ENCODE results near the gene ADAMTS10.

The ADAMTS10 gene

GRCh38 chr19:8589177-8589714, 21.3 kb downstream of the ADAMTS10 start:
- no peak for TF ChIP-seq CTCF (IDR thresholded peaks at IDR 0.05; ENCODE audit: low read depth, low read length, missing control alignments)
- in situ Hi-C loops (cut with HindIII; ENCODE audit: low pct_ligation_motif_present, low sequenced_read_pairs) = no loop called here
- Histone ChIP-seq H3K36me3 (replicated peaks) (no peaks in the 10 kb centered on the region), H3K4me3 (ENCODE audit: low read depth, low read length) (no peak overlapping the region), H3K27me3 (replicated peaks) (no peaks in the 10 kb centered on the region), H3K27ac (no peak overlapping the region)
- no peak for DNase-seq

GRCh38 chr19:8585894-8586750, 24.4 kb downstream of the ADAMTS10 start:
- H3K27ac ChIP-seq = no peak overlapping the region
- no peak for DNase-seq
- H3K4me3 ChIP-seq (ENCODE audit: low read depth, low read length) = no peak overlapping the region
- no peaks in the 10 kb centered on the region for H3K27me3 ChIP-seq (replicated peaks)
- peak; percentile 81 for TF ChIP-seq CTCF (IDR thresholded peaks at IDR 0.05; ENCODE audit: low read depth, low read length, missing control alignments)
- in situ Hi-C loops (cut with HindIII; ENCODE audit: low pct_ligation_motif_present, low sequenced_read_pairs) = no loop called here
- H3K36me3 ChIP-seq (replicated peaks) = no peaks in the 10 kb centered on the region

- Histone ChIP-seq H3K27ac (no peak overlapping the region), H3K27me3 (replicated peaks) (no peaks in the 10 kb centered on the region), H3K4me3 (ENCODE audit: low read depth, low read length) (no peak overlapping the region), H3K36me3 (replicated peaks) (no peaks in the 10 kb centered on the region)
- in situ Hi-C loops (cut with HindIII; ENCODE audit: low pct_ligation_motif_present, low sequenced_read_pairs) = no loop called here
- no peak for TF ChIP-seq CTCF (IDR thresholded peaks at IDR 0.05; ENCODE audit: low read depth, low read length, missing control alignments)
- no peak for DNase-seq
Observed at GRCh38 chr19:8584965-8585893, 25.3 kb downstream of the ADAMTS10 start.

GRCh38 chr19:8580710-8581281, 29.7 kb downstream of the ADAMTS10 start:
- no peaks in the 10 kb centered on the region for H3K27me3 ChIP-seq (replicated peaks)
- in situ Hi-C loops (cut with HindIII; ENCODE audit: low pct_ligation_motif_present, low sequenced_read_pairs) = no loop called here
- no peak overlapping the region for H3K27ac ChIP-seq
- DNase-seq = peak; percentile 66
- no peak overlapping the region for H3K4me3 ChIP-seq (ENCODE audit: low read depth, low read length)
- peak; percentile 95 for TF ChIP-seq CTCF (IDR thresholded peaks at IDR 0.05; ENCODE audit: low read depth, low read length, missing control alignments)
- H3K36me3 ChIP-seq (replicated peaks) = no peaks in the 10 kb centered on the region

- in situ Hi-C loops (cut with HindIII; ENCODE audit: low pct_ligation_motif_present, low sequenced_read_pairs) = no loop called here
- TF ChIP-seq CTCF (IDR thresholded peaks at IDR 0.05; ENCODE audit: low read depth, low read length, missing control alignments) = peak; percentile 94
- H3K27ac ChIP-seq = no peak overlapping the region
- no peaks in the 10 kb centered on the region for H3K36me3 ChIP-seq (replicated peaks)
- H3K4me3 ChIP-seq (ENCODE audit: low read depth, low read length) = no peak overlapping the region
- peak; percentile 63 for DNase-seq
- H3K27me3 ChIP-seq (replicated peaks) = no peaks in the 10 kb centered on the region
Observed at GRCh38 chr19:8578642-8579265, 31.8 kb downstream of the ADAMTS10 start.

Data from brain microvascular endothelial cell (primary cell).